BLaER1 (cell line): ENCODE results near the gene CADM2.

ENCODE experiments used
- H3K27ac ChIP-seq: shearing (Covaris generic); formaldehyde crosslinking; 2 replicates; pipeline ENCODE4 v1.8.1; 2022
- H3K27me3 ChIP-seq: shearing (Covaris generic); formaldehyde crosslinking; 2 replicates; pipeline ENCODE4 v1.8.1; 2022
- H3K36me3 ChIP-seq: shearing (Covaris generic); formaldehyde crosslinking; 2 replicates; pipeline ENCODE4 v1.8.1; 2022
- H3K4me1 ChIP-seq: shearing (Covaris generic); formaldehyde crosslinking; 2 replicates; pipeline ENCODE4 v1.8.1; 2022
- H3K4me2 ChIP-seq: shearing (Covaris generic); formaldehyde crosslinking; 2 replicates; pipeline ENCODE4 v1.8.1; 2022
- H3K4me3 ChIP-seq: shearing (Covaris generic); formaldehyde crosslinking; 2 replicates; pipeline ENCODE4 v1.8.1; 2022
- H3K9ac ChIP-seq: shearing (Covaris generic); formaldehyde crosslinking; 2 replicates; pipeline ENCODE4 v1.8.1; 2022
- H3K9me3 ChIP-seq: shearing (Covaris generic); formaldehyde crosslinking; 2 replicates; pipeline ENCODE4 v1.8.1; 2022
- H4K20me1 ChIP-seq: shearing (Covaris generic); formaldehyde crosslinking; 2 replicates; pipeline ENCODE4 v1.8.1; 2022
- Cebpa-rat ChIP-seq: shearing (Covaris generic); IDR thresholded peaks from 2 replicates; pipeline ENCODE4 v1.8.1; 2022

The CADM2 gene

GRCh38 chr3:86109434-86109833 lies 1150.6 kb downstream of the CADM2 start:
- no peak overlapping the region for H3K4me2 ChIP-seq
- H3K36me3 ChIP-seq: no peaks in the 10 kb centered on the region
- H3K27ac ChIP-seq: no peak overlapping the region
- H3K9ac ChIP-seq: no peak overlapping the region
- no peaks in the 10 kb centered on the region for H4K20me1 ChIP-seq
- no peaks in the 10 kb centered on the region for H3K9me3 ChIP-seq
- TF ChIP-seq Cebpa-rat: no peak
- no peaks in the 10 kb centered on the region for H3K4me1 ChIP-seq
- no peak overlapping the region for H3K4me3 ChIP-seq
- H3K27me3 ChIP-seq: no peaks in the 10 kb centered on the region
